Measurements from ENCODE around the gene CADPS2. TPM values are rescaled to one million over a fixed set of nuclear protein-coding genes. Genes with fewer than 3 reads are reported as not detected.

The CADPS2 gene
- total RNA-seq, 1 experiment from 2014 or later = 16.6 TPM

DNA sequence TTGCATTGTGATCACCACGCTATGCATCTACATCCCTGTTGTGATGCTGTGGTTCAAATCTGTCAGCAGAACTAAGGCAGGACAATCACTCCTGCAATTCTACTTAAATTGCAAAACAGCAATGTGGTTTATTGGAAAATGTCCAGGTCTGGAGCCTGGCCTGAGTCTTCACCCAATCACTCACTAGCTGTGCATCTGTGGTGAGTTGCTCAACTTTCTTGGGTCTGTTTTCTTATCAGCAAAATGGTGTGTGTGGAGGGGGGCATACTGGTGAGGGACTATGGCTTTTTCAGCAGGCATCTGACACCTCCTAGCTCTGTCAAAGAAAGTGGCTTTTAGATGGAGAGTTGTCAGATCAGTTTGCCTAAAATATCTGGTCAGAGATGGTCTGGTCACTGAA, 473.4 kb downstream of the CADPS2 start:
- no peak for DNase-seq (ENCODE audit: low read depth in 1 of 2, low spot score in 2 of 2)
- Histone ChIP-seq H3K9me3 (replicated peaks) (no peaks in the 10 kb centered on the region), H3K27ac (no peak overlapping the region), H3K36me3 (no peaks in the 10 kb centered on the region), H3K4me1 (replicated peaks) (no peaks in the 10 kb centered on the region), H3K27me3 (replicated peaks) (no peaks in the 10 kb centered on the region), H3K4me3 (no peak overlapping the region)

DNA sequence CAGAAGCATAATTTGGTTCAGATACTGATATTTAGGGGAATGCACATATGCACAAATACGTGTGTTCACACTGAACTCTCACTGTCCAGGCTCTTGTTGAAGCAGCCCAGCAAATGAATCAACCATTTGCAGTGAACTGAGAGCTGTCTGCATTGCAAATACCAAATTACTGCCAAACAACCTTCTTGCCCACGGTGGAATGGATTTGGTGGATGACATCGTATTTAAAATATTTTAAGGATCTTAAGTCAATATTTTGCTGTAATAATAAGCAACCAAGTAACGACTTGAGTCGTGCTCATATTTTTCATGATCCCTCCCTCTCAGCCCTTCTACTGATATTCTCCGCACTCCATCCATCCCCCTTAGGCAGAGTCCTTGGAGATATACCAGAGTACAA, 473.8 kb downstream of the CADPS2 start:
- H3K27me3 ChIP-seq (replicated peaks) = no peaks in the 10 kb centered on the region
- H3K27ac ChIP-seq = no peak overlapping the region
- DNase-seq (ENCODE audit: low read depth in 1 of 2, low spot score in 2 of 2) = no peak
- H3K4me1 ChIP-seq (replicated peaks) = no peaks in the 10 kb centered on the region
- no peak overlapping the region for H3K4me3 ChIP-seq
- no peaks in the 10 kb centered on the region for H3K36me3 ChIP-seq
- no peaks in the 10 kb centered on the region for H3K9me3 ChIP-seq (replicated peaks)

DNA sequence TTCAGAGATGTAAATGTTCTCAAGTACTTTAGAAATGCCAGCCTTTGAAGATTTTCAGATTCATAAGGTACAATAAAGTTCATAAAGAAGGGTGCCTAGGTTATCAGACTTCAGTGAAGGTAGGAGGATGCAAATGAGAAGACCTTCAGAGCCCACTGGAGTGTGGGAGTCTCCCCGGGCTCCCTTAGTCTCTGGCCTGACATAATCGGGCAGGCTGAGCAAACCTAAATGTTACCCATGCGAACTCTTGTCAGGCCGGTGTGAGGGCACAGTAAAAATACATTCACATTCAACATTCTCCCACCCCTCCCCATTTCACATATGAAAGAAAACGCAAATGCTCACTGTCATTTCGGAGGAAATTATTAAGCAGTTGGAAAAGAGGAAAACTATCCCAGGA, 479.1 kb downstream of the CADPS2 start:
- no peak for DNase-seq (ENCODE audit: low read depth in 1 of 2, low spot score in 2 of 2)
- Histone ChIP-seq H3K27me3 (replicated peaks) (no peaks in the 10 kb centered on the region), H3K4me1 (replicated peaks) (no peaks in the 10 kb centered on the region), H3K27ac (no peak overlapping the region), H3K9me3 (replicated peaks) (no peaks in the 10 kb centered on the region), H3K4me3 (no peak overlapping the region), H3K36me3 (no peaks in the 10 kb centered on the region)

DNA sequence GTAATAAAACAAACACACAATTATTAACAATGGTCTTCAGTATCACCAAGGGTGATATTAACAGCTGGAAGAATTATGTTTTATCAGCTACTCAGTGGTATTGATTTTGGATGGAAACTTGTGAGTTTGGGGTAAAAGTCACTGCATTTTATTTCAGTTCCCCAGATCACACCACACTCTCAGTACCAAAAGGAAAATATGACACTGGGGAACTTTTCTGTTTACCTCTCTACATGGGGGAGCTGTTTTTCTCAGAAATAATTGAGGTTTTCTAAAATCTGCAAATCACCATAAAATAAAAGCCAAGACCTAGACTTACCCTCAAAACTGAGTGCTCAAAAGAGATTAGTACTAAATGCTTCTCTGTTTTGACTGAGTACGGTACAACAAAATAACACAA, 483.1 kb downstream of the CADPS2 start:
- H3K9me3 ChIP-seq (replicated peaks) = no peaks in the 10 kb centered on the region
- H3K4me3 ChIP-seq = no peak overlapping the region
- H3K4me1 ChIP-seq (replicated peaks) = no peaks in the 10 kb centered on the region
- H3K27me3 ChIP-seq (replicated peaks) = no peaks in the 10 kb centered on the region
- no peak overlapping the region for H3K27ac ChIP-seq
- DNase-seq (ENCODE audit: low read depth in 1 of 2, low spot score in 2 of 2) = no peak
- no peaks in the 10 kb centered on the region for H3K36me3 ChIP-seq

DNA sequence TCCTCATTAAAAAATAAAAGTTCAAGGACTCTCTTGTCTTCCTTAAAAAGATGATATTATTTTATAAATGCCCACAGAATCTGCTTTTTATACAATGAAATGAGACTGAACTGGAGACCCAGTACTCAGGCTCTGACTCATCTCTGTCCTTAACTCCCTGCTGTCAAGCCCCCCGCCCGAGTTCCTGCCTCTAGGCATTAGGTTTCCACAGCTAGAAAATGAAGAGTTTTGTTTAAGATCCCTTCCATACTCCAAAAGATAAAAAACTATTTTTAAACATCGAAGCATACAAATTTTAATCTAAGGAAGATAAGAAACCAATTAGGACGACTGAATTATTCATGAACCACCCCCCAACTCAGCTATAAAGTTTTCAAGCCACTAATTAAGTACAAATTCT, 484.0 kb downstream of the CADPS2 start:
- no peak for DNase-seq (ENCODE audit: low read depth in 1 of 2, low spot score in 2 of 2)
- no peaks in the 10 kb centered on the region for H3K36me3 ChIP-seq
- H3K27ac ChIP-seq = no peak overlapping the region
- H3K27me3 ChIP-seq (replicated peaks) = no peaks in the 10 kb centered on the region
- no peaks in the 10 kb centered on the region for H3K9me3 ChIP-seq (replicated peaks)
- no peak overlapping the region for H3K4me3 ChIP-seq
- no peaks in the 10 kb centered on the region for H3K4me1 ChIP-seq (replicated peaks)

DNA sequence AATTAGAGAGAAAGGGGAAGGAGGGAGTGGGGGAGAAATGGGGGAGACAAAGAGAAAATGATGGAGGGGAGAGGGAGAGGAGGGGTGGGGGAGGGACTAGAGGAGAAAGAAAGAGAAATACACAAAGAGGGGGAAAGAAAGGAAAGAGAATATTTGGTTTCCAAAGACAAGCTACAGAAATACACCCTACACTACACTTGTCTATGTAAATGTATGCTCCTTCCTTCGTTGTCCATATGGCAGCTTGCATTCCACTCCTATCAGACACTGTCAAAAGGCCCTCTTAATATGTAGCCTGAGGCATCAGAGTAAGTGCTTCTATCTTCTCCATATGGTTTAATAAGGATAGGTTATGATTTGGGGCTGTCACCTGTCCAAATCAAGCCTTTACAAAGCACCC, 488.9 kb downstream of the CADPS2 start:
- DNase-seq (ENCODE audit: low read depth in 1 of 2, low spot score in 2 of 2) = no peak
- H3K9me3 ChIP-seq (replicated peaks) = no peaks in the 10 kb centered on the region
- no peak overlapping the region for H3K27ac ChIP-seq
- H3K36me3 ChIP-seq = no peaks in the 10 kb centered on the region
- no peaks in the 10 kb centered on the region for H3K27me3 ChIP-seq (replicated peaks)
- no peak overlapping the region for H3K4me3 ChIP-seq
- no peaks in the 10 kb centered on the region for H3K4me1 ChIP-seq (replicated peaks)

DNA sequence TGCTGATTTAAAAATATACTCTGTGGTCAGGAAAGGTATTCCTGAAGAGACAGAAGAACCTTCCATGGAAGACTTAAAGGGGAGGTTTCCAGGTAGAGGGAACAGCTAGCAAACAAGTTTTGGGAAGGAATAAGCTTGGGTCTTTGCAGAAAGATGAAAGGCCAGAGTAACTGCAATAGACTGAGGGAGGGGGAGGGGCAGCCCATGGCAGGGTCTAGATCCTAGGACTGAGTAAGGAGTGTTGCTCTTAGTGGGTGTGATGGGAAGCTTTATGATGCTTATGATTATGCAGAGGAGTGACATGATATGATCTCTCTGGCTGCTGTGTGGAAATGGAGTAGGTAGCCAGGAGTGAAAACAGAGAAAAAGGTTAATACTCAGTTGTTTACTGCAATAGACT, 491.7 kb downstream of the CADPS2 start:
- Histone ChIP-seq H3K27me3 (replicated peaks) (no peaks in the 10 kb centered on the region), H3K27ac (no peak overlapping the region), H3K36me3 (no peaks in the 10 kb centered on the region), H3K4me1 (replicated peaks) (no peaks in the 10 kb centered on the region), H3K9me3 (replicated peaks) (no peaks in the 10 kb centered on the region), H3K4me3 (no peak overlapping the region)
- no peak for DNase-seq (ENCODE audit: low read depth in 1 of 2, low spot score in 2 of 2)

DNA sequence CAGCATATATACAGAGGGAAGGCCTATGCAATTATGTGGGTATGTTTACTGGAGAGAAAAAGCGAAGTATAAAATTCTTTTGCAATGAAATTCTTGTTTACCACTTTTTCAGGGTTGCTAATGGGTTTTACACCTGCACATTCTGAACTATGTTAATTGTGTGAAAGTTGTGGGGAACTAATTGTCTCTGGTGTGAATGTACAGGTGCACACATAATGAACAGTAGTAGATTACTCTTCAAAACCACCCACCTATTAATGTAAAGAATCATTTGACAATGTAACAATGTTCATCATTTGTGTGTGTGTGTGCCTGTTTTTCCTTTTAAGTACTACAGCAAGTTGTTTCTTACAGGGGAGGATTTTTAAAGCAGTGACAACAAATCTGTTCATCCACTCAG, 501.7 kb downstream of the CADPS2 start:
- H3K27ac ChIP-seq = no peak overlapping the region
- H3K4me3 ChIP-seq = no peak overlapping the region
- H3K4me1 ChIP-seq (replicated peaks) = no peaks in the 10 kb centered on the region
- H3K36me3 ChIP-seq = no peaks in the 10 kb centered on the region
- DNase-seq (ENCODE audit: low read depth in 1 of 2, low spot score in 2 of 2) = no peak
- H3K9me3 ChIP-seq (replicated peaks) = no peaks in the 10 kb centered on the region
- no peaks in the 10 kb centered on the region for H3K27me3 ChIP-seq (replicated peaks)

DNA sequence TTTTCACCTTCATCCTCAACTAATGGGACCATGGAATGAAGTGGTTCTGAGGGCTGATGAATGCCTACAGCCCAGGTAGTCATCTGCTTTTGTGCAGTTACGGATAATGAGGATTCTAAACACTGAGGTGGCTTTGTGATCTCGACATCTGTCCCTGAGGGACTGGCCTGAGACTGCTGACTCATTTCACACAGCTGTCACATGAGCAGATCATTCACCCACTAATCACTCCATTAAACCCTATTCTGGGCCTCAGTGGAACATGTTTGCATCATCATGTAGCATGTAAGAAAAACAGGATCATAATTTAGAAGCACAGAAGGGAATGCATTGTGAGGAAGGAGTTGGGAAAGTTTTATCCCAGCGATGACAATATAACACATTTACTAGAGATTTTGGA, 502.3 kb downstream of the CADPS2 start:
- Histone ChIP-seq H3K27me3 (replicated peaks) (no peaks in the 10 kb centered on the region), H3K4me1 (replicated peaks) (no peaks in the 10 kb centered on the region), H3K4me3 (no peak overlapping the region), H3K27ac (no peak overlapping the region), H3K9me3 (replicated peaks) (no peaks in the 10 kb centered on the region), H3K36me3 (no peaks in the 10 kb centered on the region)
- no peak for DNase-seq (ENCODE audit: low read depth in 1 of 2, low spot score in 2 of 2)

DNA sequence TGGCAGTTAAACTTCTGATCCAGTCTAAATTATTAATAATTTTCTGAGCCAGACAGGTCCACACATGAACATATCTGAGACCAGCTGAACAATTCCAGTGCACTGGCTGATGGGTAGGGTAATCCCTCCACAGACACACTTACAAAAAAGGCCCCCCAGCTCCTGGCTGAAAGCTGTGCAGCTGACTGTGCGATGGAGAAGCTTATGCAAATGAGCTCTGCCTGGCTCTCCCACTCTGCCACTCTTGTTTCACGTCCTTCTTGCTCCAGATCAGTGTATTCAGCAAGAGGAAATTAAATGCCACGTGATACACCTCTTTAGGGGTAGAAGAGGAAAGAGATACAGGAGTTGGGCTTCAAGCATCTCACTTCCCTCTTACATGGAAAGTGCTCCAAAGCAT, 505.3 kb downstream of the CADPS2 start:
- no peak for DNase-seq (ENCODE audit: low read depth in 1 of 2, low spot score in 2 of 2)
- H3K9me3 ChIP-seq (replicated peaks) = no peaks in the 10 kb centered on the region
- no peak overlapping the region for H3K4me3 ChIP-seq
- no peaks in the 10 kb centered on the region for H3K27me3 ChIP-seq (replicated peaks)
- H3K36me3 ChIP-seq = no peaks in the 10 kb centered on the region
- no peak overlapping the region for H3K27ac ChIP-seq
- no peaks in the 10 kb centered on the region for H3K4me1 ChIP-seq (replicated peaks)

DNA sequence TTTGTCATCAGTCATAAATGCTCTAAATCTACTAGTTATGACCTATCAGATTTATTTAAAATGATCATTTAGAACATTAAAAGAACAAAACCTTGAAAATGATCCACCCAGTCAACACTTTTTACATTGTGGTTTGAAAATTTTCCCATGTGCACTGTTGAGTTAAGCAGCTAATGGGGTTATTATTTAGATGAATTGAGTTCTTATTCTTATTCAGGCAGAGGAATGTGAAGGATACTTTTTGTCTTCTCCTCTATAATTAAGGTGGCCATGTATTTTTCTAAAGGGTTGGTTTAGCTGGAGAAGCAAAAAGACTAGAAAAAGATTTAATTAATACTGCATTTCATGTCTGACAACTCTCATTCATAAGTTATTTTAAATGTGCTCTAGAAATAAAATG, 506.8 kb downstream of the CADPS2 start:
- Histone ChIP-seq H3K9me3 (replicated peaks) (no peaks in the 10 kb centered on the region), H3K4me3 (no peak overlapping the region), H3K27me3 (replicated peaks) (no peaks in the 10 kb centered on the region), H3K27ac (no peak overlapping the region), H3K4me1 (replicated peaks) (no peaks in the 10 kb centered on the region), H3K36me3 (no peaks in the 10 kb centered on the region)
- no peak for DNase-seq (ENCODE audit: low read depth in 1 of 2, low spot score in 2 of 2)

DNA sequence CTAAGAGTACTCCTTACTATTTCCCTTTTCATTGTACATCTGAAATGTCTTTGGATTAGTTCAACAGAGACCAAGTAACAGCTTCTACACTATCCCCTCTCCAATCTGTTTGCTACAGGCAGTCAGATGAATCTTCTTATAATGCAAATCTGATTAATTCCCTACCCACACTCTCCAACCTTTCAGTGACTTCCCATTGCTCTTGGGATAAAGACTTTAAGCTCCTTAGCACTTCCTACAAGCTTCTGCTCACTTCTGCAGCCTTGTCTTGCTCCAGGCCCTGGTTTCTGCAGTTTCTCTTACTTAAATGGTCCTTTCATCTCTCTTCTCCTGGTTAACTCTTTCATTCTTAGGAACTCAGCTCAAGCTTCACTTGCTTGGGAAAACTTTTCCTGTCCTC, 516.5 kb downstream of the CADPS2 start:
- no peak for DNase-seq (ENCODE audit: low read depth in 1 of 2, low spot score in 2 of 2)
- no peaks in the 10 kb centered on the region for H3K27me3 ChIP-seq (replicated peaks)

DNA sequence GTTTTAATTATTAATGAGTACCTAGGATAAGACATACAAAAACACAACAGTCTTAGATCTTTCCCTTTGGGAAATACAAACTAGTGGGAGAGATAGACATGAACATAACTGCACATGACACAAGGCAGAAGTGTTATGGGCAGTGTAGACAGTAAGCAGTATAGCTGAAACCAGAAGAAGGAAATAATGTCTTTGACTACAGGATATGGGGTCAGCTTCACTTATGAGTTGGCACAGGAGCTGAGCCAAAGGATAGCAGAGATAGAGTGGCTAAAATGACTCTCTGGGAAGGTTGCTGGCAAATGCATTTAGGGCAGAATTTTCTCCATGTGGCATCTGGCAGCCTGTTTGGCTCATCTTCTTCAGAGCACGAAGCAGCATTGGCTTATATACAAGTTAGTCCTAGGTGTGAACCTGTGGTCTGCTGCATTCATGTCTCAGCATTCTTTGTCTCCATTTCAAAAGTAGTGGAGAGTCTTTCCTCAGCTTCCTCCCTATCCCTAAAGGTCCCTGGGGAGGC, 521.4 kb downstream of the CADPS2 start:
- Histone ChIP-seq H3K4me1 (replicated peaks) (no peaks in the 10 kb centered on the region), H3K27me3 (replicated peaks) (no peaks in the 10 kb centered on the region)
- DNase-seq (ENCODE audit: low read depth in 1 of 2, low spot score in 2 of 2) = no peak

More for the DNA sequence above, 516.5 kb downstream of the CADPS2 start:
- no peaks in the 10 kb centered on the region for H3K9me3 ChIP-seq (replicated peaks)
- H3K36me3 ChIP-seq = no peaks in the 10 kb centered on the region
- no peaks in the 10 kb centered on the region for H3K4me1 ChIP-seq (replicated peaks)
- H3K27ac ChIP-seq = no peak overlapping the region
- no peak overlapping the region for H3K4me3 ChIP-seq

DNA sequence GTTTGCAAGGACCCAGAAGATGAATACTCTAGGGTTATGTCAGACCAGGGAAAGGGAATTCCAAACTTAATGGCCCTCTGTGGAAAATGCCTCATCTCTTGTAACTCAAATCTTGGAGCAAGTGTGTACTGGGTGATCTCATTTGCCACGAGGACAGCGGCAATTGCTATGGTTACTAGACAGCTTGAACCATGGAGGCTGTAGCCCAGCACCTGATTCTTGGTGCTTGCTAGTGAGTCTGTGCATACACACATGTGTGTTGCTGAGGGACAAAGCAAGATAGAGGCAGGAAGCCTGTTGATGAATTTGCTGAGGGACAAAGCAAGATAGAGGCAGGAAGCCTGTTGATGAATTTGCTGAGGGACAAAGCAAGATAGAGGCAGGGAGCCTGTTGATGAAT, 523.1 kb downstream of the CADPS2 start:
- H3K27ac ChIP-seq = no peak overlapping the region
- no peaks in the 10 kb centered on the region for H3K27me3 ChIP-seq (replicated peaks)
- DNase-seq (ENCODE audit: low read depth in 1 of 2, low spot score in 2 of 2) = no peak
- H3K4me1 ChIP-seq (replicated peaks) = no peaks in the 10 kb centered on the region
- H3K4me3 ChIP-seq = no peak overlapping the region
- H3K36me3 ChIP-seq = no peaks in the 10 kb centered on the region
- no peaks in the 10 kb centered on the region for H3K9me3 ChIP-seq (replicated peaks)

More for the DNA sequence above, 521.4 kb downstream of the CADPS2 start:
- Histone ChIP-seq H3K27ac (no peak overlapping the region), H3K4me3 (no peak overlapping the region), H3K36me3 (no peaks in the 10 kb centered on the region), H3K9me3 (replicated peaks) (no peaks in the 10 kb centered on the region)

DNA sequence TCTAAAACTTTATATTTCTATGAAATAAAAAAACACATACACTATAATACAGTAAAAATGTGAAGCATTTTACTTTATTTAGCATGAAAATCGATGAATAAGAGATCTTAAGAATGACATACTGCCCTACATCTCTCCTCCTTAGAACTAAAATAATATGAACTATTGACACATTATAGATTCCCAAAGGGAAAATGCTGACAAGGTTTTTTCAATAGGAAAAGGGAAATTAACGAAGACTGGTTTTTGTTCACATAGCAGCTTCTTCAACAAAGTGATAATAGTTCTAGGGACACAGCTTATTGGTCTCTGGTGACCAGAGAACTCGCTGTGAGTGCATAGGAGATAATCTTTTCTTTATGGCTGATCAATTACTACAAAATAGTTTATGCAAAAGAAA, 523.8 kb downstream of the CADPS2 start:
- no peaks in the 10 kb centered on the region for H3K4me1 ChIP-seq (replicated peaks)
- H3K9me3 ChIP-seq (replicated peaks) = no peaks in the 10 kb centered on the region
- H3K27ac ChIP-seq = no peak overlapping the region
- DNase-seq (ENCODE audit: low read depth in 1 of 2, low spot score in 2 of 2) = no peak
- no peaks in the 10 kb centered on the region for H3K27me3 ChIP-seq (replicated peaks)
- no peaks in the 10 kb centered on the region for H3K36me3 ChIP-seq
- H3K4me3 ChIP-seq = no peak overlapping the region

All from SJSA1 (cell line).